GM13977 (cell line): ENCODE data around the gene EIF4EBP2.

Experiments used
- DNase-seq: peaks from one replicate; pipeline ENCODE4 v3.0.0; 2012; ENCODE audit warnings: low spot score
- in situ Hi-C: fragments of 300-500 bp; cut with MboI; formaldehyde crosslinking; loops from one replicate; pipeline ENCODE4 v1.12.0; 2022; ENCODE audit warnings: low sequenced_read_pairs, low pct_unique_long_range_greater_than_20kb, mixed read lengths, inconsistent platforms; ENCODE audit not compliant: unreplicated experiment
- TF ChIP-seq, protein P1 (sequence below): IDR thresholded peaks from 2 replicates; pipeline ENCODE4 v1.5.1; 2012; ENCODE audit warnings: mild to moderate bottlenecking, control low read depth; ENCODE audit not compliant: insufficient read depth; ENCODE audit errors: extremely low read depth, missing control alignments

Gene EIF4EBP2

GRCh38 chr10:70459061-70459773, 55.3 kb downstream of the EIF4EBP2 start:
- in situ Hi-C loops, result no loop called here
- no peak for DNase-seq
- TF ChIP-seq, protein P1, sequence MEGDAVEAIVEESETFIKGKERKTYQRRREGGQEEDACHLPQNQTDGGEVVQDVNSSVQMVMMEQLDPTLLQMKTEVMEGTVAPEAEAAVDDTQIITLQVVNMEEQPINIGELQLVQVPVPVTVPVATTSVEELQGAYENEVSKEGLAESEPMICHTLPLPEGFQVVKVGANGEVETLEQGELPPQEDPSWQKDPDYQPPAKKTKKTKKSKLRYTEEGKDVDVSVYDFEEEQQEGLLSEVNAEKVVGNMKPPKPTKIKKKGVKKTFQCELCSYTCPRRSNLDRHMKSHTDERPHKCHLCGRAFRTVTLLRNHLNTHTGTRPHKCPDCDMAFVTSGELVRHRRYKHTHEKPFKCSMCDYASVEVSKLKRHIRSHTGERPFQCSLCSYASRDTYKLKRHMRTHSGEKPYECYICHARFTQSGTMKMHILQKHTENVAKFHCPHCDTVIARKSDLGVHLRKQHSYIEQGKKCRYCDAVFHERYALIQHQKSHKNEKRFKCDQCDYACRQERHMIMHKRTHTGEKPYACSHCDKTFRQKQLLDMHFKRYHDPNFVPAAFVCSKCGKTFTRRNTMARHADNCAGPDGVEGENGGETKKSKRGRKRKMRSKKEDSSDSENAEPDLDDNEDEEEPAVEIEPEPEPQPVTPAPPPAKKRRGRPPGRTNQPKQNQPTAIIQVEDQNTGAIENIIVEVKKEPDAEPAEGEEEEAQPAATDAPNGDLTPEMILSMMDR, result no peak

- in situ Hi-C loops, result no loop called here
- TF ChIP-seq, protein P1, result no peak
- no peak for DNase-seq
These were observed 56.0 kb downstream of the EIF4EBP2 start for GRCh38 chr10:70459774-70460490.

DNA sequence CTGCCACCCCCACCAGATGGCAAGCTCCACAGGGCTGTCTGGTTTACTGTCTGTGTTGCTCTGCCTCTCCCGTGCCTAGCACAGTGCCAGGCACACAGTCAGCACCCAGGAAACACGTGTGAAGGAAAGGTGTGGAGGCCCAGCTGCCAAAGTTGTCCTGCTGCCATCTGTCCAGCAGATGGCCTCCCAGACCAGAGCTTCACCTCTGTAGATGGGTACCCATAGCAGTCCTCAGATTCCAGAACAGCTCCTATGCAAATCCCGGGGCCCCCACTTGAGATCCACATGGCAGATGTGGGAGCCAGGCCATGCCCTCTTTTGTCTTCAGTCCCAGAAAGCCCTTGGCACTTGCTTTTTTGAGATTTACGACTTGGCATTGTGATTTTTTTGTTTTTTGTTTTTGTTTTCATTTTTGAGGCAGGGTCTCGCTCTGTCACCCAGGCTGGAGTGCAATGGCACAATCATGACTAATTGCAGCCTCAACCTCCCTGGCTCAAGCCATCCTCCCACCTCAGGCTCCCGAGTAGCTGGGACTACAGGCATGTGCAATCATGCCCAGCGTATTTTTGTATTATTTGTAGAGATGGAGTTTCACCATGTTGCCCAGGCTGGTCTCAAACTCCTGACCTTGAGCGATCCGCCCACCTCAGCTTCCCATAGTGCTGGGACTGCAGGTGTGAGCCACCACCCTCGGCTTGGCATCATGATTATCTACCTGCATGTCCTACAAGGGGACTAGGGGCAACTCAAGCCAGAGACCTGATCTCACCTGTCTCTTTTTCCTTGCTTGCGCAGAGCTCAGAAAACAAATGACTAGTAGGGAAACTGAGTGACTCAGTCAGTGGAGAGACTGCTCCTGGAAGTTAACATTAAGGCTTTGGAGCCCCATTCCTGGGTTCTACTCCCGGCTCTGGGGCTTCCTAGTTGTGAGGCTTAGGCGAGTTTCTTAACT, 57.7 kb downstream of the EIF4EBP2 start:
- in situ Hi-C loops, result no loop called here
- DNase-seq, result peak; percentile 86

DNA sequence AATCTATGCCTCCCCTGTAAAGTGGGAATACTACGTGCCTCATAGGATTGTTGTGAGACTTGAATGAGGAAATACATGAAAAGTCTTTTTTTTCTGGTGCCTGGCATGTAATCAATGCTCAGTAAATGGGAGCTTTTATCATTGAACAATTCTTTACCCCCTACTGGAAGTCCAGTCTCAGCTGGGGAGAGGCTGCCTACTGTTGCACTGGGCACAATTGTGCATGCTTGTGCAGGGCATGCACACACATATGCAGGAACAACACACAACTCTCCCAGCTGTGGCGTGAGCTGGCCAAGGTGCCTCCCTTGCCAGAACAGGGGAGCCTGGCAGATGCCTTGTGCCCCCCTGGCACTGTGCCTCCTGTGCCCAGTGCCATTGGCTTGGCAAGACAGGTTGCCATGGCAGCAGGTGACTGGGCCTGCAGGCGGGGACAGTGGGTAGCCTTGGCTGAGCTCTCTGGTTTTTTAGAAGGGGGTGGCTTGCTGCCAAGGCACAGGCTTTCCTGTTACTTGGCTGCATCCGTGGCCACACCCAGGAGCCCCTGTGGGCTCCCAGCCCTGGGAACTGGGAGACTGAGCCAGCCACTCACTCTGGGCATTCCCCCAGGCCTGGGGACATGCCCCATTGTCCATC, 58.5 kb downstream of the EIF4EBP2 start:
- no peak for DNase-seq
- TF ChIP-seq, protein P1, result no peak
- in situ Hi-C loops, result no loop called here

More for the DNA sequence above, 57.7 kb downstream of the EIF4EBP2 start:
- TF ChIP-seq, protein P1, result peak; percentile 94

- in situ Hi-C loops, result no loop called here
- TF ChIP-seq, protein P1, result no peak
- no peak for DNase-seq
These were observed 61.3 kb downstream of the EIF4EBP2 start for GRCh38 chr10:70465278-70465677.

DNA sequence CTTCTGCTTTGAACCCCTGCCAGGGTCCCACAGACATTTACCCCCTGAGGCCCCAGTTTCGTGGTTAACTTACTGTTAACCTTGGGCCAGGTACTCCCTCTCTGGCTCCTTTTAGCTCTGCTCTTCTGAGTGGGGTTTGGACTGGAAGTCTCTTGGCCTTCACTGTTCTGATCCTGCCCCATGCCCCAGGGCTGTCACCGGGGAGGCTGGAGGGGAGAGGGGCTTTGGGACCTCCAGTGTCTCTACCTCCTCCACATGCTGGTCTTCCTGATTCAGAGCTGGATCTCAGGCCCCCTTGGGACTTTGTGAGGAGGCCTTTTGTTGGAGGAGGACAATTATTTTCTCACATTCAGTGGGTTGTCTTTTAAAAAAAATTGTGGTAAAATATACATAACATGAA, 61.9 kb downstream of the EIF4EBP2 start:
- DNase-seq, result no peak
- in situ Hi-C loops, result no loop called here
- TF ChIP-seq, protein P1, result no peak
